GM12873 (cell line): Measurements from ENCODE around the gene URI1.

Experiments
- CTCF ChIP-seq: IDR thresholded peaks from 2 replicates; pipeline ENCODE4 v1.5.1; 2012; ENCODE audit warnings: low read depth, mild to moderate bottlenecking, moderate library complexity, low read length, control low read depth; ENCODE audit not compliant: insufficient read depth; ENCODE audit errors: missing control alignments

URI1 gene

GRCh38 chr19:29943615-29944014 lies 1.6 kb downstream of the URI1 start:
- no peak for TF ChIP-seq CTCF

GRCh38 chr19:29944390-29945012 lies 2.5 kb downstream of the URI1 start:
- no peak for TF ChIP-seq CTCF

- TF ChIP-seq CTCF = no peak
Observed at GRCh38 chr19:29945017-29945416, 3.0 kb downstream of the URI1 start.

GRCh38 chr19:29945433-29945832 lies 3.4 kb downstream of the URI1 start:
- TF ChIP-seq CTCF = no peak

GRCh38 chr19:29946645-29947044 lies 4.6 kb downstream of the URI1 start:
- TF ChIP-seq CTCF = no peak

GRCh38 chr19:29947871-29948270 lies 5.8 kb downstream of the URI1 start:
- no peak for TF ChIP-seq CTCF

GRCh38 chr19:29952177-29952576 lies 10.1 kb downstream of the URI1 start:
- no peak for TF ChIP-seq CTCF
